Endometrial microvascular endothelial cells (primary cell): Measurements from ENCODE around the gene TENT4A. TPM values are rescaled to one million over a fixed set of nuclear protein-coding genes. Genes with fewer than 3 reads are reported as not detected.
"Not testable (repeated sequence)": the region's sequence is repeated elsewhere in the genome, so short reads cannot be mapped to it uniquely, and the experiment has no call there.

ENCODE experiments used
- in situ Hi-C: cut with HindIII; loops from 2 replicates; pipeline ENCODE4 v1.10.0; 2017; ENCODE audit warnings: low sequenced_read_pairs, low pct_unique_long_range_greater_than_20kb; ENCODE audit errors: inconsistent ontology term
- total RNA-seq: library from RNA; depleted of rRNA; stranded (reverse); fragments of >200 nt; gene quantifications from one replicate; pipeline ENCODE4 v1.2.3, GENCODE V29; 2015; ENCODE audit errors: inconsistent ontology term

TENT4A gene
- total RNA-seq, result 11.5 TPM

DNA sequence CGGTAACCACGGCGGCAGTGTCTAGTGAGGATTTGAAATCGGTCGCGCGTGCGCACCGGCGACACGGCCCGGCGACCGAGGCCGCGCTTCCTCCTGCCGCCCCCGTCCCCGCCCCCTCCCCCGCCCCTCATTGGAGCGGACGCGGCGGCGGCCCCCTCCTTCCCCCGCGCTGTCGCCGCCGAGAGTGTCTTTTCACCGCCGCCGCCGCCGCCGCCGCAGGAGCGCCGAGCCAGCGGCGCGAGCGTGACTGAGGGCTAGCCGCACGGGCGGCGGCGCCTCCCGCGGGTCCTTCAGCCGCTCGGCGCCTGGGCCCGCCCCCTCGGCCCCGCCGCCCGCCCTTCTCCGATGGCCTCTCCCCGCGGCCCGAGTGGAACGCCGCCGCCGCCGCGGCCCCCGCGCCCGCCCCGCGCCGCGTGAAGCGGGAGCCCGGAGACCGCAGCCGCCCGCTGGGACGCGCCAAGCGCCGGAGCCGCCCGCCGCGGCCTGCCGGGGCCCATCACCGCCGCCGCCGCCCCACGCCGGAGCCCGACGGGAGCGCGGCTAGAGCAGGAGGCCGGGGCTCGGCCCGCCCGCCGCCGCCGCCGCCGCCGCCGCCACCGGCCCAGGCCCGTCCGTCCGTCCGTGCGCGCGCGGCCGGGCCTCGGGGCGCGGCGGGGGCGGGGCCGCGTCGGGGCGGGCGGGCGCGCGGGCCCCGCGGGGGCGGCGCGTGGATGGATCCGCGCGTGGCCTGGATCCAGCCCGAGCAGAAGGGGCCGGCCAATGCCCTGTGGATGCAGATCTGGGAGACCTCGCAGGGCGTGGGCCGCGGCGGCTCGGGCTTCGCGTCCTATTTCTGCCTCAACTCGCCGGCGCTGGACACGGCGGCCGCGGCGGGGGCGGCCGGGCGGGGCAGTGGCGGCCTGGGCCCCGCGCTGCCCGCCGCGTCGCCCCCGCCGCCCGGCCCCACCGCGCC lies at the start of gene TENT4A:
Gene TENT4A (plus strand): TSS at position 159 of the 952 bp plus-strand sequence. CDS start 552 bp downstream, at position 711.
- in situ Hi-C loops, result no loop called here

DNA sequence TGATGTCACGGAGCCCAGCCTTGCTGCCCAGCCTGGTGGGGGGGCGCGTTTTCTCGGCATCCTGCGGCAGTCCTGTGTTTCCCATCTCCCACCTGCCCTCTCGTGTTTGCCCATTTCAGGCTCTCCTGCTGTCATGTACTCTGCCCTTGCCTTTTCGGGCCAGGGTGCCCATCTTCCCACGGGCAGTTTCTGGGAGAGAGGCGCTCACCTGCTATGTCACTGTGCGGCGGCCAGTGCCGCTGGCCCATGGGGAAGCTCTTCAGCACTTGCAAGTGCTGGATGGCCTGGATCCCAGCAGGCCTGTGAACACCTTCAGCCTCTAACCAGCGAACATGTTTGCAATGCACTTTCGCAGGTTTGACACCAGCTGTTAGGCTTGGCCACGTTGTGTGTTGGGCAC lies 46.5 kb upstream of the TENT4A start:
- in situ Hi-C loops, result no loop called here

DNA sequence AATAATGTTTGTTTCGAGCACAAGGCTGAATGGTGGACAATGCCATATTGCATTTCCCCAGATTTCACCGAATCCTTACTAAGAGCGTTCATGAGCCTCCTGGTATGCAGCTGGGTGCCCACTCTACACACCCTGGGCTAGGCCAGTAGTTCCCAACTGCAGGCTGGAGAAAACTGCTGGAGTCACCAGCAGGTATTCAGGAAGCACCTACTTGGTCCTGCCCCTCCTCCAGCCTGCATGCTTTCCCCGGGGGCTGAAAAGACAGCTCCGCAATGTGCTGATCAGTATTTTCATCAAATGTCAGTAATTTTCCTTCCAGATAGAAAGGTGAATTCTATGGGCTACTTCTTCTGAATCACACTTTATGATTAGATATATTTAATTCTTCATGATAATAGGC lies 45.6 kb upstream of the TENT4A start:
- in situ Hi-C loops, result no loop called here

DNA sequence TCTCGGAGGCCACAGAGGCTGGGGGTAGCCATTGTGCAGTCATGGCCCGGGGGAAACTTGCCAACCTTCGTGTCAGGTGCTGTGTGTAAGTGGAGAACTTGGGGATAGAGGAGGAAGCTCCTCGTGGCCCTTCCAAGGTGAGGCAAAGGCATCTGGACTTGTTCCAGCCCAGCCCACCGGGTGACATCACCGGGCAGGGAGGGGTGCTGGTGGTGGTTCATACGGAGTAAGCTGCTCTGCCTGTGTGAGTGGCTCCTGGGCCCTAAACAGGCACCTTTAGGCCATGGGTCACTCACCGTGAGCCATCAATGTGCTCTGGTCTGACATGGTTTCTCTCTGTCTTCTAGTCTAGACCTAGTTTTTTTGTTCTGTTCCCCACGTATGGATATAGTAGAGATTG lies 44.5 kb upstream of the TENT4A start:
- in situ Hi-C loops, result not testable (repeated sequence)

DNA sequence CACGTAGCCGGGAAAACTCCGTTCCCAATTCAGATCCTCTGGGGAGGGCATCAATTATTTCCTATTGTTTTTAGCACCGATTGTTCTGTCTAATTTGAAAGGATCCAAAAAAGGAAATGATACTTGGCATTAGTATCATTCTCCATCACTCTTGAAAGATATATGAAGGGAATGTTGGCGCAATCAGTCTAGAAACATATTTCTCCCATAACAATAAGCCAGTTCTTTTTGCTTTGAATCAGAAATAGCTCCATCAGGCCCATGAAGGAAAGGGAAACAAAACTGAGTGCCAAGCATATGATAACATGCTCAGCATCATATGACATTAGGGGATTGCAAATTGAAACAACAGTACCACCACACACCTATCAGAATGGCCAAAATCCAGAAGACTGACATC lies 40.2 kb upstream of the TENT4A start:
- in situ Hi-C loops, result no loop called here

DNA sequence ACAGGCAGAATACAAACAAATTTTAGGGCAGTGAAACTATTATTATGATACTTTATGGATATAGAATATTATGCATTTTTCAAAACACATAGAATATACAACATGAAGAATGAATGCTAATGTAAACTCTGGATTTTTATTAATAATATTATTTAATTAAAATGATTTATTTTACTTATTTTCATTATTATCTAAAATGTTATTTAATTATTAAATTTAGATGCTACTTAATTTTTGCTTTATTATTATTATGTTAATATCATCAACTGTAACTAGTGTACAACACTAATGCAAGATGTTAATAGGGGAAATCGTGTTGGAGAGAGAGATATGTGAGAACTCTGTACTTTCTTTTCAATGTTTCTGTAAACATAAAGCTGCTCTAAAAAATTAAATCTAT lies 39.3 kb upstream of the TENT4A start:
- in situ Hi-C loops, result no loop called here

DNA sequence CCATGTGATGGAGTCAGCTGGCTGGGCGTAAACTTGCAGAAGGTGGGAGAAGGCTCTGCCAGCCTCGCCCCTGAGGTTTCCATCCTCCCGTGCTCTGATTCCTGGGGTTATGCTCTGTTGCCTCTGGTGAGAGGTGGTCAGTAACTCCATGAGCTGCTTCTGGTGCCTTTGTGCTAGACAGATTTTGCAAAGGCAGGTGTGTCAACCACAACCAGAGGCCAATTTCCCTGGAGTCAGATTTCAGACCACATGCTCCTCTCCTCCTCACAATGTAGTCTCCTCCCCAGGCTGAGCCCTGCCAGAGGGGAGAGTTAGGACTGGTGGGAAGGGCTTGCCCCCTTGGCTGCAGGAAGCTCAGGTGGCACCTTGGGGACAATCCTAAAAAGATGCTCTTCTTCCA lies 38.8 kb upstream of the TENT4A start:
- in situ Hi-C loops, result no loop called here

DNA sequence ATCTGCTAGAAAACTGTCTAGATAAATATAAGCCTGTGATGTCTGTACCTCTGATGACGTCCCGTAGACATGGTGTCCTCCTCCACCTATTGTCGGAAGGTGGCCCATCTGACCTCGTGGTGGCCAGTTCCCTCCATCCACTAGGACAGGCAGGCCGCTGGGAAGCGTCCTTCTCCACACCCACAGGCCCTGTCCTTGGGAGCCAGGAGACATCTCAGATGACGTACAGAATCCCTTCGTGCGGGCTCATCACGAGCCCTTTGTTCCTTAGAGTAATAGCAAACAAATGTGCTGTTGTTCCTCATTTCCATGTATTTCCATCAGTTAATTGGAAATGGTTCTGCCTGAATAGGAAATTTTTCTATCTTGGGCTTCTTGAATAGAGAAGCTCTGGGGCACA lies 38.3 kb upstream of the TENT4A start:
- in situ Hi-C loops, result no loop called here

DNA sequence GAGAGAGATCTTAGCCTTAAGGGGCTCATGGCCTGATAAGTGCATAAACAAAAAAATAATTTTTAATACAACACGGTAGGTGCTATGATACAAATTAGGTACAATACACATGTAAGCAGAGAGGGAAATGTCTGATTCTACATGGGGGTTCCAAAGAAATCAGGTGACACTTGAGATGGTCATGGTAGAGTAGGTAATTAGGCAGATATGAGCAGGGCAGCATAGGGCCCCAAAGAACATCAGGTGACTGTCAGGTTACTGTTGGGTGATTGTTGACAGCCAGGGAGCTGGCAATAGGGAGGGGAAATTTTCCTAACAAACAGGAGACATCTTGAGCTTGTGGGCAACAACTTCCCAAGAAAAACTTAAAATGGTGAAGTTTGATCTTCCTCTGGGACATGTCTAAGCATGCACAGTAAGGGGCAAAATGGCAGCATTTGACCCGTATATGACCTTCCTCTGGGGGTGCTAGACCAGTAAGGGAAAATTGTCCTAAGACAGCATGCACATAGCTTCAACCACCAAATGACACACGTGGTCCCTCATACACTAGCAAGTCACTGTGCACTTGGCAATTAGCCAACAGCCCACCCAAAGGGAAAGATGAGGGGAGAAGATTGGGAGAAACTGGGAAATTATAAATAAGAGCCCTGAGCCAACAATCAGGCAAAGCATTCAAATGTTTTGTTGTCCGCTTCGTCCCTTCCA lies 37.3 kb upstream of the TENT4A start:
- in situ Hi-C loops, result no loop called here

DNA sequence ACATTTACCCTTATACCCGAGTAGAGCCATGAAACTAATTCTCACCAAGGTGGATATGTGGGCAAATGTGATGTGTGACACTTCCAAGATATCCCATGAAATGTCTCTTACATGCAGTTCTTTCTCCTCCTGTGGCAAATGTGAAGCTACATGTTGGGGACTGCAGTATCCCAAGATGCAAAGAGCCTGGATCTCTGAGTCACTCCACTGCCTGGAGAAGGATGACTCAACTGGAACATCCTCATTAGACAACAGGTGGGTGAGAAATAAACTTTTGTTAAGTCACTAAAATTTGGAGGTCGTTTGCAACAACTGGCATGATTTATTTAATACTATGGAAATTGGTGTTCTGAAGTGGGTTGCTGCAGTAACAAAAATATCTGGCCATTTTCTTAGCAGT lies 36.5 kb upstream of the TENT4A start:
- in situ Hi-C loops, result no loop called here

DNA sequence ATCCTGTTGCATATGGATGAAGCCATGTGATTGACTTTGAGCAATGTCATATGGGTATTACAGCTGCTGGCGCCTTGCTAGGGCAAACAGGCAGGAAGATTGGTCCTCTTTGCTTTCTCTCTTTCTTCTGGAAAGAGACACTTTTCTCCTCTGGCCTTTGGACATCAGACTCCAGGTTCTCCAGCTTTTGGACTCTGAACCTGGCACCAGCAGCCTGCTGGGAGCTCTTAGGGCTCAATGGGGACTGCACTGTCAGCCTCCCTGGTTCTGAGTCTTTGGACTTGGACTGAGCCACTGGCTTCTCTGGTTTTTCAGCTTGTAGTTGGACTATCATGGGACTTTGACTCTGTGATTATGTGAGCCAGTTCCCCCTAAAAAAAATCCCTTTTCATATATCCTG lies 34.8 kb upstream of the TENT4A start:
- in situ Hi-C loops, result no loop called here

DNA sequence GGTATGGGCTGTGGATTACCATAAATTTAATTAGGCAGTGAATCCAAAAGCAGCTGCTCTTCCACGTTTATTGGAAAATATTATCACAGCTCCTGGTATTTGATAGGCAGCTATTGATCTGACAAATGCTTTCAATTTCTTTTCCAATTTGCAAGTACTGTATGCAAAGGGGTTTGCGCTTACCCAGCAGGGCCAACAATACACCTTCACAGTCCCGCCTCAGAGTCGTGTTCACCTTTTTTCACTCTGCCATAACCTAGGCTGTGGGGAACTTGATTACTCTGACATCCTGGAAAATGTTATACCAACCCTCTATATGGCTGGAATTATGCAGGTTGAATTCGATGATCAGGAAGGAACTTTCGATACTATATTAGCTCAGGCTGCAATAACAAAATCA lies 32.3 kb upstream of the TENT4A start:
- in situ Hi-C loops, result no loop called here

DNA sequence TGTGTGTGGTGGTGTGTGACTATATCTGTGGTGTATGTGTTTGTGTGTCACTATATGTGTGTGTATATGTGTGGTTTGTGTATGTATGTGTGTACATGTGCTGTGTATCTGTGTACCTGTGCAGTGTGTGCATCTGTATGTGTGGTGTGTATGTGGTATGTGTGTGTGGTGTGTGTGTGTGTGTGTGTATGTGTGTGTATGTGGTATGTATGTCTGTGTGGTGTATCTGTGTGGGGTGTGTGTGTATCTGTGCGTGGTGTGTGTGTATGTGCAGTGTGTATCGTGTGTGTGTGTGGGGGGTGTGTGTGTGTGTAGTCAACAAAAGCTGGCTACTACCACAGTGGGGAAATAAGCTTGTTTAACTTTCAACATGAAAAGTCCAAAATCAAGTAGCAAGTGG lies 31.6 kb upstream of the TENT4A start:
- in situ Hi-C loops, result no loop called here

DNA sequence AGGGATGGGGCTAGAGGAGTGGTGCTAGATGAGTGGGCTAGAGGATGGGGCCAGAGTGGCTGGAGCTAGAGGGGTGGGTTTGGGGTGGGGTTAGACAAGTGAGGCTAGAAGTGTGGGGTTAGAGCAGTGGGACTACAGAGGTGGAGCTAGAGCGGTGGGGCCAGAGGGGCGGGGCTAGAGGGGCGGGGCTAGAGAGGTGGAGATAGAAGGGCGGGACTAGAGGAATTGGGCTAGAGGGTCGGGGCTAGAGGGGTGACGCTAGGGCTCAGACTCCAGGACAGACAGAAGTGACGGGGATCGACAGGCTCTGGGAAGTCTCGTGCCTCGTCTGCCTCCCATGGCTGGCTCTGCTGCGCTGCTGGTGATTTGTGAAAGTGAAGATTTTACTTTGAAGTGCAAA lies 31.0 kb upstream of the TENT4A start:
- in situ Hi-C loops, result no loop called here

DNA sequence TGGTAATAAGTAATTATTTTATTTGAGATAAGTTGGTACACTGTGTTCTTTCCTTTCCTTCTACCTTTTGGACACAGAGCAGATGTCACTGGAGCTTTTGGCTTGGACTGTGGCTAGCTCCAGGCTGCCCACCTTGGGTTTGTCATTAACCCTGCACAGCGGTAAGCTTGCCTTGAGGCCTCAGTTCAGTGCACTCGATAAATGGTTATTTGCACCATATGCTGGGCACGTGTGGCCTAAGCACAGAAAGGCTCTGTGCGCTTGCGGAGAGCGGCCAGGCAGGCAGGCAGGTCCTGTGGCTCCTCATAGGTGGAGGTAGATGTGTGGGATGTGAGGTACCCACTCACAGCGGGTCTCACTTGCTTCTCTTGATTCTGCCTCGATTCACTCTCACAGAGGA lies 30.0 kb upstream of the TENT4A start:
- in situ Hi-C loops, result no loop called here

DNA sequence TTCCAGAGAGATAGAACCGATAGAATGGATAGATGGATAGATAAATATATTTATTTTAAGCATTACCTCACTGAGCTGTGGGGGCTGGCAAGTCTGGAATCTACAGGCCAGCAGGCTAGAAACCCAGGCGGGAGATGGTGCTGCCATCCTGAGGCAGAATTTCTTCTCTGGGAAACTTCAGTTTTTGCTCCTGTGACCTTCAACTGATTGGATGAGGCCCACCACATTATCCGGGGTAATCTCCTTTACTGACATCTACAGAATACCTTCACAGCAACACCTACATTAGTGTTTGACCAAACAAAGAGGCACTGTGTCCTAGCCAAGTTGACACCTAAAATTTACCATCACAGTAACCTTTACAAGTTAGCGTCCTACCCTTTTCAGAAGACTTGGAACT lies 29.2 kb upstream of the TENT4A start:
- in situ Hi-C loops, result no loop called here

DNA sequence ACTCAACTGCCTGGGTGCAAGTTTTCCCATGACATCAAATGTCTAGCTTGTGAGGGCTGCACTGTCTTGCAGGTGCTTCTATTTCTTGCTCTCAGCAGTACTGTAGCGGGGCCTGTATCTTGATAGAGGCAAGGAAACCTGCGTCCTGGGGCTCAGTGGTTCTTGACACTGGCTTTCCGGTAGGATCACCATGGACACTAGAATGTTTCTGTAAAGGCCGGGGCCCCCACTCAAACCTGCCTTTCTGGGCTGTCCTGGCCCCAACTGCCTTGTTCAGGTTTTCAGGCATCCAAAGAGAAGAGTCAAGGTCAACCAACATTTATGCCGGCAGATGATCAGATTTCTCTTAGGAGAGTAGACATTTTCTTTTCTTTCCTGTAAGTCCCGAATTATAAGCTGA lies 26.7 kb upstream of the TENT4A start:
- in situ Hi-C loops, result no loop called here

DNA sequence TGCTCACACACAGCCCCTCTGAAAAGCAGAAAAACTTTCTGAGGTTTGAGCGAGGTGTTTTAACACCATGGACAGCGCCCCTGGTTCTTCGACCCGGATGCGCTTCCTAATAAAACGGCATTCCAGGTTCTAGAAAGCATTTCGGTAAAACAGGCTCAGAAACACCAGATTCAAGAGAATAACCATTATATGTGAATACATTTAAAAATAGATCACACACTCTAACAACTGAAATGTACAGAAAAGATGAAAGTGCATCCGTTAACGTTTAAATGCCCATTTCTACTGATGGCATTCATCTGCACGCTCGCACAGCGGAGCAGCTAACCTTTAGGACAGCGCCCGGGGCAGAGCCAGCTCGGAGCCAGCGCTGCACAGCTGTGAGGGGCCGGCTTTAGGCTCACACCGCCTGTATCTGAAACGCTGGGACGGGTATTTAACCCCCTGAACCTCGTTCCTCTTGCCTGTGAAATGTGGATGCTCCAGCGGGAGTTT lies 26.3 kb upstream of the TENT4A start:
- in situ Hi-C loops, result no loop called here

DNA sequence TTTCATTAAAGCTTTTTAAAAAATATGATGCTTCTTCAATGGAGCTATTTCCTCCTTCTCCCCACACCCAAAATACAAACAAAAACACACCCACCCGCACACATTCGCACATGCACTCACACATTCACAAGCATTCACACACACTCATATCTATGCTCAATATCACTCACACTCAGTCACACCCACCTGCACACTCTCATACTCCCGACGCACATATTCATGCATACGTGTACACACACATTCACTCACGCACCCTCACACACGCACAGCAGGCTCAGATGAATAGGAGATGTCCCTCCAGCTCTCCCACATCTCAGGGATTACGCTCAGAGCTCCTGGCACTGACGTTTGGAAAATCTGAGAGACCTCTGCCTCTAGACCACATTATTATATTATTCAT lies 25.7 kb upstream of the TENT4A start:
- in situ Hi-C loops, result no loop called here

DNA sequence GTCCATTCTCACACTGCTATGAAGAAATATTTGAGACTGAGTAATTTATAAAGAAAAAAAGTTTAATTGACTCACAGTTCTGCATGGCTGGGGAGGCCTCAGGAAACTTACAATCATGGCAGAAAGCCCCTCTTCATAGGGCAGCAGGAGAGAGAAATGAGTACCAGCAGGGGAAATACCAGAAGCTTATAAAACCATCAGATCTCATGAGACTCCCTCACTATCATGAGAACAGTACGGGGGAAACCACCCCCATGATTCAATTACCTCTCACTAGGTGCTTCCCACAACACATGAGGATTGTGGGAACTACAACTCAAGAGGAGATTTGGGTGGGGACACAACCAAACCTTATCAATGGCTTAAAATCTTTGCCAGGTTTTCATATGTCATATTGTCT lies 20.3 kb upstream of the TENT4A start:
- in situ Hi-C loops, result no loop called here
